ACC112 (cell line): ENCODE data around the gene PROKR2.

Experiments
- H2AFZ ChIP-seq: fragments of 200-600 bp; sonication (generic); one replicate; pipeline ENCODE4 v1.6.0; 2017; ENCODE audit warnings: antibody characterized with exemption, low read length; ENCODE audit not compliant: unreplicated experiment
- H3K27ac ChIP-seq: fragments of 200-600 bp; sonication (generic); 2 replicates; pipeline ENCODE4 v1.5.1; 2014; ENCODE audit warnings: low read depth, mild to moderate bottlenecking, antibody characterized with exemption, low read length, moderate library complexity
- H3K27me3 ChIP-seq: fragments of 200-600 bp; sonication (generic); 2 replicates; pipeline ENCODE4 v1.6.1; 2014; ENCODE audit warnings: mild to moderate bottlenecking, antibody characterized with exemption, low read length, moderate library complexity, mixed read lengths; ENCODE audit not compliant: insufficient read depth
- H3K36me3 ChIP-seq: fragments of 200-600 bp; sonication (generic); 2 replicates; pipeline ENCODE4 v1.6.1; 2016; ENCODE audit warnings: mild to moderate bottlenecking, antibody characterized with exemption, low read length, moderate library complexity, mixed read lengths; ENCODE audit not compliant: insufficient read depth
- H3K4me1 ChIP-seq: fragments of 200-600 bp; sonication (generic); one replicate; pipeline ENCODE4 v1.6.1; 2016; ENCODE audit warnings: low read length, mixed read lengths; ENCODE audit not compliant: insufficient read depth, unreplicated experiment, control insufficient read depth
- H3K4me3 ChIP-seq: fragments of 200-600 bp; sonication (generic); 2 replicates; pipeline ENCODE4 v1.5.1; 2014; ENCODE audit warnings: mild to moderate bottlenecking, low read depth, low read length
- H3K79me2 ChIP-seq: fragments of 200-600 bp; sonication (generic); one replicate; pipeline ENCODE4 v1.6.0; 2016; ENCODE audit warnings: low read length; ENCODE audit not compliant: control insufficient read depth, unreplicated experiment, insufficient read depth

PROKR2 gene

GRCh38 chr20:5282561-5282960 lies 34.2 kb downstream of the PROKR2 start:
- H2AFZ ChIP-seq: no peak overlapping the region
- H3K4me1 ChIP-seq: no peaks in the 10 kb centered on the region
- H3K27ac ChIP-seq: no peak overlapping the region
- no peak overlapping the region for H3K4me3 ChIP-seq
- no peaks in the 10 kb centered on the region for H3K79me2 ChIP-seq
- no peaks in the 10 kb centered on the region for H3K36me3 ChIP-seq
- H3K27me3 ChIP-seq: peaks cover 59% of the 10 kb centered on the region

- H3K27me3 ChIP-seq: peaks cover 57% of the 10 kb centered on the region
- H3K36me3 ChIP-seq: no peaks in the 10 kb centered on the region
- H3K4me3 ChIP-seq: no peak overlapping the region
- no peaks in the 10 kb centered on the region for H3K79me2 ChIP-seq
- no peaks in the 10 kb centered on the region for H3K4me1 ChIP-seq
- no peak overlapping the region for H2AFZ ChIP-seq
- no peak overlapping the region for H3K27ac ChIP-seq
Measured at GRCh38 chr20:5279661-5280060, 37.1 kb downstream of the PROKR2 start.

GRCh38 chr20:5272268-5272667 lies 44.5 kb downstream of the PROKR2 start:
- Histone ChIP-seq H3K36me3 (no peaks in the 10 kb centered on the region), H2AFZ (no peak overlapping the region), H3K27me3 (peaks cover 81% of the 10 kb centered on the region), H3K27ac (no peak overlapping the region), H3K4me3 (no peak overlapping the region), H3K79me2 (no peaks in the 10 kb centered on the region), H3K4me1 (no peaks in the 10 kb centered on the region)

- no peak overlapping the region for H3K27ac ChIP-seq
- H3K4me3 ChIP-seq: no peak overlapping the region
- no peak overlapping the region for H2AFZ ChIP-seq
- H3K36me3 ChIP-seq: no peaks in the 10 kb centered on the region
- no peaks in the 10 kb centered on the region for H3K4me1 ChIP-seq
- H3K79me2 ChIP-seq: no peaks in the 10 kb centered on the region
- H3K27me3 ChIP-seq: peaks cover 97% of the 10 kb centered on the region
Measured at GRCh38 chr20:5270603-5271002, 46.2 kb downstream of the PROKR2 start.

GRCh38 chr20:5268449-5268848 lies 48.3 kb downstream of the PROKR2 start:
- Histone ChIP-seq H3K4me3 (no peak overlapping the region), H2AFZ (no peak overlapping the region), H3K27me3 (peaks cover 99% of the 10 kb centered on the region), H3K36me3 (no peaks in the 10 kb centered on the region), H3K4me1 (no peaks in the 10 kb centered on the region), H3K79me2 (no peaks in the 10 kb centered on the region), H3K27ac (no peak overlapping the region)

- Histone ChIP-seq H3K4me3 (no peak overlapping the region), H3K4me1 (no peaks in the 10 kb centered on the region), H2AFZ (no peak overlapping the region), H3K27ac (no peak overlapping the region), H3K79me2 (no peaks in the 10 kb centered on the region), H3K36me3 (no peaks in the 10 kb centered on the region), H3K27me3 (peaks cover 97% of the 10 kb centered on the region)
Measured at GRCh38 chr20:5267092-5267491, 49.7 kb downstream of the PROKR2 start.
